Prostate gland (tissue), 2 donors: Measurements from ENCODE around the gene GPR161. TPM values are rescaled to one million over a fixed set of nuclear protein-coding genes. Genes with fewer than 3 reads are reported as not detected.

ENCODE experiments used
- DNase-seq: peaks from one replicate; pipeline ENCODE4 v3.0.0-alpha.2; 2019; ENCODE audit warnings: low spot score
- H3K27ac ChIP-seq, 2 donors: fragments of 200-600 bp; sonication (generic); 2 replicates each; pipeline ENCODE4 v1.5.1; 2017 to 2019
- H3K27me3 ChIP-seq: fragments of 200-600 bp; sonication (generic); replicated peaks from 2 replicates; pipeline ENCODE4 v1.5.1; 2019; ENCODE audit not compliant: insufficient read depth
- H3K36me3 ChIP-seq, 2 donors: fragments of 200-600 bp; sonication (generic); 1 replicate in 1 of 2; 2 replicates in 1 of 2; pipeline versions ENCODE4 v1.5.1 to v1.8.1; 2017 to 2019
- H3K4me1 ChIP-seq: fragments of 200-600 bp; sonication (generic); replicated peaks from 2 replicates; pipeline ENCODE4 v1.5.1; 2019
- H3K4me3 ChIP-seq, 2 donors: fragments of 200-600 bp; sonication (generic); 2 replicates each; pipeline ENCODE4 v1.5.1; 2017 to 2019
- H3K9me3 ChIP-seq: fragments of 200-600 bp; sonication (generic); 2 replicates; pipeline ENCODE4 v1.5.1; 2017
- POLR2A ChIP-seq: fragments of 450-650 bp; IDR thresholded peaks from one replicate; pipeline ENCODE4 v1.6.1; 2016; ENCODE audit warnings: antibody characterized with exemption, mild to moderate bottlenecking
- POLR2AphosphoS5 ChIP-seq: sonication (generic); formaldehyde crosslinking; IDR thresholded peaks from one replicate; pipeline ENCODE4 v1.6.1; 2017; ENCODE audit warnings: antibody characterized with exemption
- WGBS: methylation state at CpG from one replicate; pipeline ENCODE4 v1.1.5; 2018; 5-methylcytosine and 5-hydroxymethylcytosine counted together
- intact Hi-C: fragments of 100-400 bp; cut with DNase I; formaldehyde crosslinking; loops from one replicate; pipeline ENCODE4 v1.14.2; 2022
- total RNA-seq, 2 donors: library from RNA; depleted of rRNA; stranded (reverse); fragments of >200 nt; gene quantifications; one replicate each; pipeline ENCODE4 v1.1.0, GENCODE V29; 2016
- TF ChIP-seq, protein P1 (sequence below), 4 experiments: fragments of 200-600 bp in 2 of 4; fragments of 450-650 bp in 2 of 4; sonication (generic) in 2 of 4; IDR thresholded peaks; 1 replicate in 3 of 4; 2 replicates in 1 of 4; pipeline ENCODE4 v1.5.1; 2016 to 2019; ENCODE audit warnings: antibody characterized with exemption in 4 of 4, mild to moderate bottlenecking in 2 of 4, moderate library complexity in 2 of 4

Gene GPR161
- total RNA-seq, 2 donors from 2014 or later: 4.5 to 23.3 TPM

DNA sequence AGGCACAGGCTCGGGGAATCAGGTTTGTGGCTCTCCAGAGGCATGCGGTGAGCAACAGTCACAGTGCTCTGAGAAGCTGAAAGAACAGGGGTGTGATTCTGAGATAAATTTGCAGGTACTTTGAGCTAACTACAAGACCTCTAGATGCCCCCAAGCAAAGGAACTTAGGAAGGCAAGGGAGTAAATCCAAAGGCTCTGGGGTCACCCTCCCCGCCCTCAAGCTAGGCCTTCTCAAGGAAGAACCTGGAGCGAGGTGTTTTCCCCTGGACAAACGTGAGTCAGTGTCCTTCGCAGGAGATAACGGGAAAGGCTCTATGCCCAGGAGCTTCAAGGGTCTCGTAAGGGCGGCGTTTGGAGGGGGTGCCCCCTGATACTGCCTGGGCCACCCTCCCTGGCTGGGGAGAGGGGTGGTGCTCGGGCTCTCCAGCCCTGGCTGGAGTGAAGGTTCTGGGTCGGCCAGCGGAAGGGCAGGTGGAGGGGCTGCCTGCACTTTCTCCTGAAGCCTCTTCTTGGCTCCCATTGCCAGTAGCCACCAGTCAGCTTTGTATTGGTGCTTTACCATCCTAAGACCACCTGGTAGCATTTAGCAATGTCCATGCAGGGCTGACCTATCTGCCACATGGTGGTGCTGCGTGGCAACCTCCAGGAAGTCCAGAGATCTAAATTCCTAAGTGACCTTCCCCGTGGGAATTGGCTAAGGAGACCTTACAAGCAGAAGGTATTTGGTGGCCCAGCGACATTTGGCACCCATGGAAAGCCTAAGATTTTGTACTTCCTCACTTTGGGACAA, 44.0 kb downstream of the GPR161 start:
- H3K27me3 ChIP-seq: no peaks in the 10 kb centered on the region
- intact Hi-C loops: loop anchor here (5.0 kb wide), 1 partner anchor 45 kb away; the partner anchor contains the start of gene GPR161
- peak overlapping the region; percentile 31 to 47 for H3K27ac ChIP-seq
- whole genome bisulfite sequencing: 72% methylated on average over 16 of the region's 16 CpGs
- DNase-seq: no peak
- no peaks in the 10 kb centered on the region for H3K4me1 ChIP-seq
- TF ChIP-seq POLR2AphosphoS5: no peak
- TF ChIP-seq, protein P1, sequence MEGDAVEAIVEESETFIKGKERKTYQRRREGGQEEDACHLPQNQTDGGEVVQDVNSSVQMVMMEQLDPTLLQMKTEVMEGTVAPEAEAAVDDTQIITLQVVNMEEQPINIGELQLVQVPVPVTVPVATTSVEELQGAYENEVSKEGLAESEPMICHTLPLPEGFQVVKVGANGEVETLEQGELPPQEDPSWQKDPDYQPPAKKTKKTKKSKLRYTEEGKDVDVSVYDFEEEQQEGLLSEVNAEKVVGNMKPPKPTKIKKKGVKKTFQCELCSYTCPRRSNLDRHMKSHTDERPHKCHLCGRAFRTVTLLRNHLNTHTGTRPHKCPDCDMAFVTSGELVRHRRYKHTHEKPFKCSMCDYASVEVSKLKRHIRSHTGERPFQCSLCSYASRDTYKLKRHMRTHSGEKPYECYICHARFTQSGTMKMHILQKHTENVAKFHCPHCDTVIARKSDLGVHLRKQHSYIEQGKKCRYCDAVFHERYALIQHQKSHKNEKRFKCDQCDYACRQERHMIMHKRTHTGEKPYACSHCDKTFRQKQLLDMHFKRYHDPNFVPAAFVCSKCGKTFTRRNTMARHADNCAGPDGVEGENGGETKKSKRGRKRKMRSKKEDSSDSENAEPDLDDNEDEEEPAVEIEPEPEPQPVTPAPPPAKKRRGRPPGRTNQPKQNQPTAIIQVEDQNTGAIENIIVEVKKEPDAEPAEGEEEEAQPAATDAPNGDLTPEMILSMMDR (IDR thresholded peaks at IDR 0.05): peak in 2 of 4 experiments; percentile 21 to 22
- no peaks in the 10 kb centered on the region for H3K9me3 ChIP-seq
- no peak overlapping the region for H3K4me3 ChIP-seq
- H3K36me3 ChIP-seq: no peaks in the 10 kb centered on the region

DNA sequence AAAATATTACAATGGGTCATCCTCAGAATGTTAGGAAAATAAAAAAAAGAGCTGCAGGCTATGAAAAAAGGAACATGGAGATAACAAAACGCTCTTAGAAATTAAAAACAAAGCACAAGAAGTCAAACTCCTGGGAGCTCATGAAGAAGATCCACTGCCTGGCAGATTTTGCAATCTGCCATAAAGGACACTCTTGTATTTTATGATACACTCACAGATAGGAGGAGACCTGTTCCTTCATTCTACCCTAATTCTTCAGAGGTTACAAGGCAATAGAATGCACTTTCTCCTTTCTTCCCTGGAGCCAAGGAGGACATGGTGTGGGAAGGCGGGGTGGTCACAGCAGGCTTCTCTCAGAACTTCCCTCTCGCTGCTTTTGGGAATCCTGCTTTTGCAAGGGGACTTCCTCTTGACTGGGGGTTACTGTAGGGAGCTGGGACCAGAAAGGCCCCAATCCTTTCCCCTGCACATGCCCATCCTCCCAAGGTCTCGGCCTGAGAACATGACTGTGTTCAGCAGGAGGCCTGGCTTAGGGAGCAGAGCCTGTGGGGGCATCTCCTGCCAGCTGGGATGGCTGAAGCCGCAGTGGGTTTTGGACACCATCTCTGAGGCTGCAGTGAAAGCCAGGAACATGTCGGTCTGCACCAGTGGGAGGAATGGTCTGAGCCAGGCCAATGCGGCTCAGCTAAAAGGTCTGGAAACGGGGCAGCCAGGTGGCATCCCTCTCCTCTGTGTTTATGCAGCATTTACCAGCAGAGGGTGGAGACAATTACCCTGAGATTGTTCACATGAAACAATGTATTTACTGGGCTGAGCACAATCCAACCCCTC, 44.8 kb downstream of the GPR161 start:
- intact Hi-C loops: loop anchor here (5.0 kb wide), 1 partner anchor 45 kb away; the partner anchor contains the start of gene GPR161
- WGBS: 57% methylated on average over 8 of the region's 8 CpGs
- TF ChIP-seq, protein P1 (IDR thresholded peaks at IDR 0.05): no peak
- TF ChIP-seq POLR2A (no peak), POLR2AphosphoS5 (no peak)
- Histone ChIP-seq H3K4me3 (no peak overlapping the region), H3K4me1 (no peaks in the 10 kb centered on the region), H3K27ac (peak overlapping the region in 1 of 2 donors; percentile 31), H3K27me3 (no peaks in the 10 kb centered on the region), H3K9me3 (no peaks in the 10 kb centered on the region), H3K36me3 (no peaks in the 10 kb centered on the region)
- no peak for DNase-seq

DNA sequence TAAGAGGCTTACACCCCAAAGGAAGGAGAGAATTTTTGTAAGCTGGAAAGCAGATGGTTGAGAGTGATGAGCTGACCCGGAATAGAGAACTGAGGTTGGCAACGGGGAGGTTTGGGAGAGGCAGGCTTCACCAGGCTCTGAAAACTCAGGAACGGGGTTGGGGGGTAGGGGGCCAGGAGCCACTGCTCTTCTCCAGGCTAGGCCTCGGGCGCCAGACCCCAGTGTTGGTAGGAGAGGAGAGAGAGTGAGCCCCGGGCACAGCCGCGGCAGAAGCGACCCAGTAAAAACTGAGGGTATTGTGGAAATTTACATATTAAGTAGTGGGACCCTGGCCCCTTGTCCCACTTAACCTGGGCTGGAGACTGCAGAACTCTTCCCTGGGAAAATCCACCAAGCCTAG, 45.7 kb downstream of the GPR161 start:
- TF ChIP-seq, protein P1 (IDR thresholded peaks at IDR 0.05): no peak
- TF ChIP-seq POLR2AphosphoS5: no peak
- TF ChIP-seq POLR2A: no peak
- H3K36me3 ChIP-seq: no peaks in the 10 kb centered on the region
- H3K9me3 ChIP-seq: no peaks in the 10 kb centered on the region
- no peak for DNase-seq
- H3K27ac ChIP-seq: no peak overlapping the region
- H3K4me1 ChIP-seq: no peaks in the 10 kb centered on the region
- H3K4me3 ChIP-seq: no peak overlapping the region
- H3K27me3 ChIP-seq: no peaks in the 10 kb centered on the region
- intact Hi-C loops: loop anchor here (5.0 kb wide), 1 partner anchor 46 kb away; the partner anchor contains the start of gene GPR161
- WGBS: 89% methylated on average over 9 of the region's 9 CpGs

DNA sequence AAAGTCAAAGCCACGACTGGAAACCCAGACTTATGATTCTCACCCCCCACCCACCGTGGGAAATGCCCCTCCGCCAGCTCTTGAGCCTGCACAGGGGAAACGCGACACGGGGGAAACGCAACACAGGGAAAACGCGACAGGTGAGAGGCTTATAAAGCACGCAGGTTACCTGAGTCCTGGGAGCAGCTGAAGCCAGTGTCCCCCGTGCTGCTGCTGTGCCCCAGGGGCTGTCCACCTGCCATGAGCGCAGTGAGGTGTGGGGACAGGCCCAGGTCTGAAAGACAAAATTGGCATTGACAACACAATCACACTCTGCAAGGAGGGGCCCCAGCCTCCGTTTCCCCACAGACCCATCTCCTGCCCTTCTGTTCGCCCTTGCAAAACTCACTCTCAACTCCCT, 46.3 kb downstream of the GPR161 start:
- no peak overlapping the region for H3K4me3 ChIP-seq
- DNase-seq: no peak
- H3K27ac ChIP-seq: no peak overlapping the region
- no peaks in the 10 kb centered on the region for H3K27me3 ChIP-seq
- no peaks in the 10 kb centered on the region for H3K36me3 ChIP-seq
- TF ChIP-seq POLR2A (no peak), POLR2AphosphoS5 (no peak)
- TF ChIP-seq, protein P1 (IDR thresholded peaks at IDR 0.05): no peak
- H3K4me1 ChIP-seq: no peaks in the 10 kb centered on the region
- WGBS: 87% methylated on average over 14 of the region's 14 CpGs
- intact Hi-C loops: loop anchor here (5.0 kb wide), 1 partner anchor 47 kb away; the partner anchor contains the start of gene GPR161
- no peaks in the 10 kb centered on the region for H3K9me3 ChIP-seq
